DOHH2 (cell line): ENCODE results near the gene HOMER3.

Experiments
- H3F3A ChIP-seq: fragments of 200-600 bp; sonication (generic), shearing (Covaris generic); 2 replicates; pipeline ENCODE4 v1.6.0; 2016; ENCODE audit warnings: antibody characterized with exemption, mild to moderate bottlenecking; ENCODE audit not compliant: control insufficient read depth, insufficient read depth
- H3K27ac ChIP-seq: fragments of 200-600 bp; sonication (generic); 2 replicates; pipeline ENCODE4 v1.5.1; 2014; ENCODE audit warnings: low read depth, mild to moderate bottlenecking, low read length, moderate library complexity
- H3K27me3 ChIP-seq: fragments of 200-600 bp; sonication (generic); 2 replicates; pipeline ENCODE4 v1.6.1; 2014; ENCODE audit warnings: mild to moderate bottlenecking, low read length, mixed read lengths; ENCODE audit not compliant: control insufficient read depth
- H3K36me3 ChIP-seq: fragments of 200-600 bp; sonication (generic); 2 replicates; pipeline ENCODE4 v1.6.1; 2014; ENCODE audit warnings: mild to moderate bottlenecking, low read length, moderate library complexity, mixed read lengths; ENCODE audit not compliant: control insufficient read depth
- H3K4me1 ChIP-seq: fragments of 200-600 bp; sonication (generic); 2 replicates; pipeline ENCODE4 v1.6.1; 2014; ENCODE audit warnings: mild to moderate bottlenecking, low read length, mixed read lengths; ENCODE audit not compliant: control insufficient read depth
- H3K4me2 ChIP-seq: fragments of 200-600 bp; sonication (generic); 2 replicates; pipeline ENCODE4 v1.6.0; 2014; ENCODE audit warnings: mild to moderate bottlenecking, low read length, moderate library complexity
- H3K4me3 ChIP-seq: fragments of 200-600 bp; sonication (generic); 2 replicates; pipeline ENCODE4 v1.5.1; 2014; ENCODE audit warnings: mild to moderate bottlenecking, low read length, mixed read lengths
- H3K79me2 ChIP-seq: fragments of 200-600 bp; sonication (generic); 2 replicates; pipeline ENCODE4 v1.6.1; 2014; ENCODE audit warnings: mild to moderate bottlenecking, low read length, mixed read lengths; ENCODE audit not compliant: control insufficient read depth
- H3K9me2 ChIP-seq: fragments of 200-600 bp; sonication (generic); replicated peaks from 2 replicates; pipeline ENCODE4 v1.6.1; 2014; ENCODE audit warnings: mild to moderate bottlenecking, low read length, mixed read lengths; ENCODE audit not compliant: control insufficient read depth
- H3K9me3 ChIP-seq: fragments of 200-600 bp; sonication (generic); 2 replicates; pipeline ENCODE4 v1.6.1; 2014; ENCODE audit warnings: antibody characterized with exemption, low read length, mixed read lengths; ENCODE audit not compliant: control insufficient read depth, insufficient read depth
- H4K20me1 ChIP-seq: fragments of 200-600 bp; sonication (generic); 2 replicates; pipeline ENCODE4 v1.6.0; 2014; ENCODE audit warnings: low read depth, mild to moderate bottlenecking, antibody characterized with exemption, low read length, moderate library complexity; ENCODE audit not compliant: control insufficient read depth, insufficient read depth
- EZH2phosphoT487 ChIP-seq: fragments of 200-600 bp; sonication (generic); IDR thresholded peaks from 2 replicates; pipeline ENCODE4 v1.6.1; 2017; ENCODE audit warnings: borderline replicate concordance, mild to moderate bottlenecking, antibody characterized with exemption, low read length, moderate library complexity, mixed read lengths
- TF ChIP-seq, protein P1 (sequence below): fragments of 200-600 bp; sonication (generic); IDR thresholded peaks from one replicate; pipeline ENCODE4 v1.5.1; 2014; ENCODE audit warnings: antibody characterized with exemption, mild to moderate bottlenecking, low read depth, low read length; ENCODE audit not compliant: poor library complexity, severe bottlenecking

Gene HOMER3

DNA sequence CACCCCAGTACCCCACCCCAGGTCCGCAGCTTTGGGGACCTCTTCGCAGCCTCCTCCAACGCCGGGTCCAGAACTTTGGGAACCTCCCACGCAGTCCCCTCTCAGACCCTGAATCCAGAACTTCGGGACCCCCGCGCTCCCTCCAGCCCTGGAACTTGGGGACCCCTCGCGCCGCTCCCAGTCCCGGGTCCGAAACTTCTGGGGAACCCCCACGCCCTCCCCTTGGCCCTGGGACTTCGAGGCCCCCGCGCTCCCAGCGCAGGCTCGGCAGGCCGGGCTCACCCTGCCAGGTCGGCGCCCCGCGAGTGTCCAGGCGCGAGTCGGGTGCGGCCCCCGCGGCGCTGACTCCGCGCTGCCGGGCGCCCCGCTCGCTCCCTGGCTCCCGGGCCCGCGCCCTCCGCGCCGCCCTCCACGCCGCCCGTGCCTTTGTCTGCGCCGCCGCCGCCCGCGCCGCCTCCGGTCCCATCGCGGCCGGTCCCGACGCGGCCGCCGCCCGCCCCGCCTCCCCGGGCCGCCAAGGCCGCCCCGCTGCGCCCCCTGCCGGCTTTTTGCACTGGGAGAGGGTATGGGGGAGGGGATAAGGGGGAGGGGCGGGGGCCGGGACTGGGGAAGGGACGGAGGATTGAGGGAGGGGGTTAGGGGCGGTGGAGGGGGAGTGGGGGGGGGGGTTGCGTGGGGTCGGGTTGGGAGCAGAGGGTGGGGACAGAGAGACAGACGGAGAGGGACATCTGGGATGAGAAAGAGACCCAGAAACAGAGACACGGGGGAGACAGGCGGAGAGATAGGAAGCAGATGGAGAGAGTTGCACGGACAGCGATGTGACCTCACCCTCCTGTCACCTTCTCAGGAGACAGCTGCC is at the start of gene HOMER3:
Gene HOMER3 (minus strand): TSS at position 449 of the 859 bp plus-strand sequence. CDS start 2,235 bp downstream, outside the sequence.
- no peaks in the 10 kb centered on the region for H3F3A ChIP-seq
- H3K4me3 ChIP-seq = peak within 1 kb of the TSS; percentile 32
- H3K27me3 ChIP-seq = peaks cover 34% of the 10 kb centered on the region
- H3K9me2 ChIP-seq = no peaks in the 10 kb centered on the region
- no peaks in the 10 kb centered on the region for H3K9me3 ChIP-seq
- no peak within 1 kb of the TSS for H3K27ac ChIP-seq
- H3K79me2 ChIP-seq = no peaks in the 10 kb centered on the region
- TF ChIP-seq, protein P1, sequence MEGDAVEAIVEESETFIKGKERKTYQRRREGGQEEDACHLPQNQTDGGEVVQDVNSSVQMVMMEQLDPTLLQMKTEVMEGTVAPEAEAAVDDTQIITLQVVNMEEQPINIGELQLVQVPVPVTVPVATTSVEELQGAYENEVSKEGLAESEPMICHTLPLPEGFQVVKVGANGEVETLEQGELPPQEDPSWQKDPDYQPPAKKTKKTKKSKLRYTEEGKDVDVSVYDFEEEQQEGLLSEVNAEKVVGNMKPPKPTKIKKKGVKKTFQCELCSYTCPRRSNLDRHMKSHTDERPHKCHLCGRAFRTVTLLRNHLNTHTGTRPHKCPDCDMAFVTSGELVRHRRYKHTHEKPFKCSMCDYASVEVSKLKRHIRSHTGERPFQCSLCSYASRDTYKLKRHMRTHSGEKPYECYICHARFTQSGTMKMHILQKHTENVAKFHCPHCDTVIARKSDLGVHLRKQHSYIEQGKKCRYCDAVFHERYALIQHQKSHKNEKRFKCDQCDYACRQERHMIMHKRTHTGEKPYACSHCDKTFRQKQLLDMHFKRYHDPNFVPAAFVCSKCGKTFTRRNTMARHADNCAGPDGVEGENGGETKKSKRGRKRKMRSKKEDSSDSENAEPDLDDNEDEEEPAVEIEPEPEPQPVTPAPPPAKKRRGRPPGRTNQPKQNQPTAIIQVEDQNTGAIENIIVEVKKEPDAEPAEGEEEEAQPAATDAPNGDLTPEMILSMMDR = no peak
- TF ChIP-seq EZH2phosphoT487 = no peak
- H3K4me2 ChIP-seq = peak within 1 kb of the TSS; percentile 52
- peaks cover 8% of the 10 kb centered on the region for H3K4me1 ChIP-seq
- no peaks in the 10 kb centered on the region for H3K36me3 ChIP-seq
- H4K20me1 ChIP-seq = no peaks in the 10 kb centered on the region

DNA sequence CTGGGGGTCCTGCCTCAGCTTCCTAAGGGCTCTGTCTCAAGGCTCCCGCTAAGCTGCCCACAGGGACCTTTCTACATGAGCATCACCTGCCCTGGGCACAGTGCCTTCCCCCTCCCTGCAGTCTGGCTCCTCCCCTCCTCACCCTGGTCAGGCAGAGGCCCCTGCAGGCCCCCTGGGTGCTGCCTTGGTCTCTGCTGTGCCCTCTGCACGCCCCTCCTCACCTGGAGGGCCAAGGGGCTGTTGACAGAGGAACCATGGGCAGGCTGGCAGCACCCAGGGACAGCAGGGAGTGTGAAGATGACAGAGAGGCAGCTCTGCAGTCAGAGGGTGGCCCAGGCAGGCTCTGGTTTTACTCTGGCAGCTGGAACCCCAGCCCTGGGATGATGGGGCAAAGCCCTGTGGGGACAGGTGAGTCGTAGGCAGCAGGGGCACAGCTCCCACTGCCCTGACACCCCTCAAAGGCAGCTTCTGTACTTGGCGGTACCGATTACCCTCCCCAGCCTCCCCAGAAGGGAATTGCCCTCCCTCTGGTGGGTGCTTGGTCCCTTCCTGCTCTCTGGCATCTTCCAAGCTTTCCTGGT is 49.2 kb upstream of the HOMER3 start:
- Histone ChIP-seq H3K36me3 (peaks cover 39% of the 10 kb centered on the region), H3K4me3 (no peak overlapping the region)
- TF ChIP-seq, protein P1 = no peak
- no peak for TF ChIP-seq EZH2phosphoT487

DNA sequence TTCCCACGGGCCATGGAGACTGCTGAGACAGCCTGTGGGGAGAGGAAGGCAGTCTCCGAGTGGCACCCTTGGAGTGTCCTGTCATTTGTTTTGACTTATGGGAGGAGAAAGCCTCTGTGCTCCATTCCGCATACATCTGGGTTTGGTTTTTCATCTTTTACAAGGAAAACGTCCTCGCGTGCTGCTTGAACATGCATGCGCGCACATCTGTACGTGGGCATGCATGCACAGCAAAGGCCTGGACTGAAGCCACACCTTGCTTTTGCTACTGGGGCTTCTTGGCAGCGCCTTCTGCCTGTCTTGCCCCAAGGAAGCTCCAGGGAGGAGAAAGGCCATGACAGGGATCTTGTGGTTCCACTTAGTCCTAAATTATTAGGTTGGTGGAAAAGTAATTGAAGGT is 48.3 kb upstream of the HOMER3 start:
- Histone ChIP-seq H3K9me3 (no peaks in the 10 kb centered on the region), H3K4me2 (no peak overlapping the region), H3F3A (peaks cover 3% of the 10 kb centered on the region; the same call in 1 of the 2 replicates)

More for the DNA sequence above, 49.2 kb upstream of the HOMER3 start:
- Histone ChIP-seq H3K79me2 (no peaks in the 10 kb centered on the region), H3K9me3 (no peaks in the 10 kb centered on the region), H3K27me3 (no peaks in the 10 kb centered on the region), H3F3A (peaks cover 3% of the 10 kb centered on the region; the same call in 1 of the 2 replicates), H3K9me2 (no peaks in the 10 kb centered on the region), H4K20me1 (no peaks in the 10 kb centered on the region), H3K27ac (no peak overlapping the region), H3K4me2 (no peak overlapping the region), H3K4me1 (peaks cover 7% of the 10 kb centered on the region; the same call in 1 of the 2 replicates)

More for the DNA sequence above, 48.3 kb upstream of the HOMER3 start:
- Histone ChIP-seq H3K27ac (no peak overlapping the region), H3K79me2 (no peaks in the 10 kb centered on the region), H3K9me2 (no peaks in the 10 kb centered on the region), H3K36me3 (peaks cover 30% of the 10 kb centered on the region), H3K27me3 (no peaks in the 10 kb centered on the region), H3K4me3 (no peak overlapping the region), H4K20me1 (no peaks in the 10 kb centered on the region), H3K4me1 (peaks cover 7% of the 10 kb centered on the region; the same call in 1 of the 2 replicates)
- no peak for TF ChIP-seq EZH2phosphoT487
- TF ChIP-seq, protein P1 = no peak
